ENCODE results near the gene NKAIN2. TPM values are rescaled to one million over a fixed set of nuclear protein-coding genes. Genes with fewer than 3 reads are reported as not detected.
A peak's percentile ranks its signal among the peaks of the same experiment; 100 is the strongest.
"Not testable (repeated sequence)": the region's sequence is repeated elsewhere in the genome, so short reads cannot be mapped to it uniquely, and the experiment has no call there.

NKAIN2 gene
- total RNA-seq, 1 experiment from 2014 or later = not detected

GRCh38 chr6:124560078-124560477 lies 756.4 kb downstream of the NKAIN2 start:
- DNase-seq (ENCODE audit: low read depth) = not testable (repeated sequence)

DNA sequence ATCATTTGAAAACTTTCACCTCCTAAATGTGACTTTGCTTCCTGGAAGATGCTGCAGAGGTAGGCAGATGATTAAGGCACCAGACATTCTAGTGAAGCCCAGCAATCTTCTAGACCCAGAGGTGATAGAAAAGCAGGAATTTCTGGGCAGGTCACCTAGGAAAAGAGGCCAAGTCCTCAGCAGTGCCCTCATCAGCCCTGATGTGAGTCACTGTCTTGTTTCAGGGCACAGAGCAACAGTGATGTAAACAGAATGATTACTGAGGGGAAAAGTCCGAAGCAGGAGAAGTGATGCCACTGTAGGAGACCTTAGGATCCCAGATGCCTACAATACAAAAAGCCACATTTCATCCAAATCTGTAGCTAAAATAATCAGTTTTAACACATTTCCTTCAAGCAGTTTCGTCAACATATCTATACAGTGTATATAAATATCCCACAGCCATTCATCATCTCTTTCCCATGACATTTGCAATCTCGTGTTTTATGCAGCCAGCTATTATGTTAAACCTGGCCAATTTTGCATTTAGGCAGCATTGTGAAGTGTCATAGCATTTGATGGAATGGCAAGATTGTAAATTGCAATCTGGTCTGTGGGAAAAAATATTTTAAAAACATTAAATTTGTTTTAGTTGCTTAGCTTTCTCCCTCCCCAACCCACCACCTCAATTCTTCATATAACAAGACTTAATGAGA lies 757.4 kb downstream of the NKAIN2 start:
- peak; percentile 1 for DNase-seq (ENCODE audit: low read depth)

DNA sequence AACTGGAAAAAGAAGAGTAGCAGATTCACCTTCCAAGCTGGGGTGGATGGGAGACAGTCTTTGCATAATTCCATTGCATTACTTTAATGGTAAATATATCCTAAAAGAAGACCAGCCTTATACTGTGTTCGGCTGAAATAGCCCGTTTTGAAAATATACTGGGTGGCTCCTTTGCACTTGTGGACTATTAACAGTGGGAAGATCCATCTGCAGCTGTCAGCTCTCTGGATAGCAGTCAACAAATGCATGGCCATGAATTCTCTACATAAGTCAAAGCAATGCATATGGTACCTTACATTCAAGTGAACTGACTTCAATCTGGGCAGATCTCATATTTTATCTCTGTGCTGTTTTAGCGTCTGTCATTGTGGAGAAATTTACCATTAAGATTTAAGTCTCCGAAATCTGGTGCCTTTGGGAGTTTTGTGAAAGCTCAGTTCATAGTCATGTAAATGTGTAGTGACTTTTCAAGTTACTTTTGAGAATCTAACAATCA lies 758.0 kb downstream of the NKAIN2 start:
- no peak for DNase-seq (ENCODE audit: low read depth)

GRCh38 chr6:124564125-124564524 lies 760.5 kb downstream of the NKAIN2 start:
- DNase-seq (ENCODE audit: low read depth) = not testable (repeated sequence)

DNA sequence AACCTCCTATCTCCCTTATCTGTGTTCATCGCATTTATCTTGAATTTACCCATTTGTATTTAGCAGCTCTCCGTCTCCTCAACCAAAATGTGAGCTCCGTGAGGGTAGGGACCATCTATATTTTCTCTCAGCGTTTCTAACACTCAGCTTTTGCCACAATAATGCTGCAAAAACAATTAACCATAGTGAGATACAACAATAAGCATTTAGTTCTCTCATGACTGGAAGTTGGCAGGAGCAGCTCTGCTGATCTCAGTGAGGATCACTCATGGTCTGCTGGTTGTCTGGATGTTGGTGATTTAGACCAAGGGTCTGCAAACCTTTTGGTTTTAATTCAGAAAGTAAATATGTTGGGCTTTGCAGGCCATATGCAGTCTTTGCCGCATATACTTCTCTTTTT lies 763.7 kb downstream of the NKAIN2 start:
- no peak for DNase-seq (ENCODE audit: low read depth)

DNA sequence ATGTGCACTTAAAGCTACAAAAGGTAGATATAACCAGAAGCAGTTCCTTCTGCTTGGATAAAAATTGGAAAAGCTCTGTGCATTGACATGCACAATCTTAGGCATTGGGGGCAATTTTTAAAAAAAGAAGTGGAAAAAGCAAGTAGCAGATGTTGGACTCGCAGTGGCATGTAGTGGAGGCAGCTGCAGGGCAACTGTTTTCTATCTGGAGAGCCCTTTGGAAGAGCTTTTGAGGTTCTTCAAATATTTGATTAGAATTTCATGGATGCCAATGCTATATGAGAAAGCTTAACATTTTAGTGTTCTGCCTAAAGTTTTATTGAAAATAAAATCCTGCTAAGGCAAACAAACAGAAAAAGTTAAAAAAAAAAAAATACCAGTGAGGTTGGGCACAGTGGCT lies 770.3 kb downstream of the NKAIN2 start:
- no peak for DNase-seq (ENCODE audit: low read depth)

GRCh38 chr6:124577734-124578281 lies 774.1 kb downstream of the NKAIN2 start:
- no peak for DNase-seq (ENCODE audit: low read depth)

- no peak for DNase-seq (ENCODE audit: low read depth)
Measured at GRCh38 chr6:124590001-124590400, 786.3 kb downstream of the NKAIN2 start.

GRCh38 chr6:124599656-124600055 lies 796.0 kb downstream of the NKAIN2 start:
- no peak for DNase-seq (ENCODE audit: low read depth)

GRCh38 chr6:124604719-124605118 lies 801.1 kb downstream of the NKAIN2 start:
- DNase-seq (ENCODE audit: low read depth) = no peak

GRCh38 chr6:124607119-124607627 lies 803.5 kb downstream of the NKAIN2 start:
- DNase-seq (ENCODE audit: low read depth) = no peak

GRCh38 chr6:124613031-124613430 lies 809.4 kb downstream of the NKAIN2 start:
- DNase-seq (ENCODE audit: low read depth) = no peak

- no peak for DNase-seq (ENCODE audit: low read depth)
Measured at GRCh38 chr6:124622351-124622750, 818.7 kb downstream of the NKAIN2 start.

GRCh38 chr6:124633655-124634054 lies 830.0 kb downstream of the NKAIN2 start:
- no peak for DNase-seq (ENCODE audit: low read depth)

- DNase-seq (ENCODE audit: low read depth) = no peak
Measured at GRCh38 chr6:124640432-124640831, 836.8 kb downstream of the NKAIN2 start.

GRCh38 chr6:124655866-124656265 lies 852.2 kb downstream of the NKAIN2 start:
- DNase-seq (ENCODE audit: low read depth) = no peak

DNA sequence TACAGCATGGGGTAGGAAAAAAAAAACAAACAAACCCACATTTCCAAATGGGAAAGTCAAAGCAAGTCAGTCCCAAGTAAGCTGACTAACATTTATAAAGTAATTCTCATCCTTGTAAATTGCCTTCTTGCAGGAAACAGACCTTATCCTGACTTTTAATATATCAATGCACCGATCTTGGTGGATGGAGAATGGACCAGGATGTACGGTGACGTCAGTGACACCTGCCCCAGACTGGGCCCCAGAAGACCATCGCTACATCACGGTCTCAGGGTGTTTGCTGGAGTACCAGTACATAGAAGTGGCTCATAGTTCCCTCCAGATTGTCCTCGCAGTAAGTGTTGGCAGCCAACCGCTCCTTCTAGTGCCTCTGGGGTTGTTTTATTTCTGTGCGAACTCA lies 854.4 kb downstream of the NKAIN2 start:
- DNase-seq (ENCODE audit: low read depth) = no peak

DNA sequence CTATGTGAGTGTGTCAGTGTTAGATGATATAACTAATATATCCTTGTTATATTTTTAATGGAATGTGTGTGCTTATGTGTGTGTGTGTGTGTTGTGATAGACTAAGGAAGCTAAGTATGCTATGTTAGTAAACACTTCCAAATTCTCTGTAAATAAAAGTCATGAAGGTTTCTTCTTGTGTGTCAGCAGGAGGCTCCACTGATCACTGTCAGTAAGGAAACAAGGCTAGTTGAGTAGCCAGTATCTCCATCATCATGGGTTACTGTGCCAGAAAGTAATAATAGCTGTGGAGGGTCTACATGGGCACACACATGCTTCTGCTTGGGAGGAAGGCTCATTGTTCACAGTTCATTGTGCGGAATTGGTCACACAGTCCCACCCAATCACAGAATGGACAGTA lies 855.8 kb downstream of the NKAIN2 start:
- DNase-seq (ENCODE audit: low read depth) = no peak

DNA sequence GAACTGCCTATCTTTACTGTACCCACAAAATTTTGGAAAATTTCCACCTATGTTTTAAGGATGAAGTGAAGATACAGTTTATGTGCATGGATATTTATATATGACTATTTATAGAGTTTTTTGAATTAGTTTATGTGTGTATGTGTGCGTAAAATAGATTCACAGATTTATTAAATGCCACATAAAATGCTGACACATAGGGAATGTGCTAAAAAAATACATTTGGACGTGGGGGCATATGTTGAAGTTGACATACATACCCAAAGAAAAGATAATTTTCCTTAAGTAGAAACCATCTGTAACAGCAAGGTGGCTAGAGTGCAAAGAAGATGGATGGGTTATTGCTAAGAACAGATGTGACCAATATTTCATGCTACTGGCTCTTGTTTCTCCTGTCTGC lies 856.5 kb downstream of the NKAIN2 start:
- no peak for DNase-seq (ENCODE audit: low read depth)

- DNase-seq (ENCODE audit: low read depth) = no peak
Measured at GRCh38 chr6:124661097-124661661, 857.5 kb downstream of the NKAIN2 start.

DNA sequence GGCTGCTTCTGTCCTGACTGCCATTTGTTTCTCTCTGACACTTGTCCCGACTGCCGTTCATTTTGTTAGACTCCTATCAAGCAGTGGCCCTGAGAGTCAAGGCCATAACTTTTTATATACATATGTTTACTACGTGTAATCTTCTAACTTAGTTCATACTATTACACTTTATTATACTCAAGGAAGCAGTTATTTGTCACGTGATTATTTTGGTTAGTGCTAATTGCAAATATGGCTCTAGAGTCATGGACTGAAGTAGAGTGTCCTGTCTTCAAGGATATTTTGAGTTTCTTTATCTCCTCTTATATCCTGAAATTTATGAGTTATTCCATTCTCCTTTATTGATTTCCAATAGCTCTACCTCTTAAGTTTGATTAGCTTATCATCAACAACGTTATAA lies 864.4 kb downstream of the NKAIN2 start:
- no peak for DNase-seq (ENCODE audit: low read depth)

DNA sequence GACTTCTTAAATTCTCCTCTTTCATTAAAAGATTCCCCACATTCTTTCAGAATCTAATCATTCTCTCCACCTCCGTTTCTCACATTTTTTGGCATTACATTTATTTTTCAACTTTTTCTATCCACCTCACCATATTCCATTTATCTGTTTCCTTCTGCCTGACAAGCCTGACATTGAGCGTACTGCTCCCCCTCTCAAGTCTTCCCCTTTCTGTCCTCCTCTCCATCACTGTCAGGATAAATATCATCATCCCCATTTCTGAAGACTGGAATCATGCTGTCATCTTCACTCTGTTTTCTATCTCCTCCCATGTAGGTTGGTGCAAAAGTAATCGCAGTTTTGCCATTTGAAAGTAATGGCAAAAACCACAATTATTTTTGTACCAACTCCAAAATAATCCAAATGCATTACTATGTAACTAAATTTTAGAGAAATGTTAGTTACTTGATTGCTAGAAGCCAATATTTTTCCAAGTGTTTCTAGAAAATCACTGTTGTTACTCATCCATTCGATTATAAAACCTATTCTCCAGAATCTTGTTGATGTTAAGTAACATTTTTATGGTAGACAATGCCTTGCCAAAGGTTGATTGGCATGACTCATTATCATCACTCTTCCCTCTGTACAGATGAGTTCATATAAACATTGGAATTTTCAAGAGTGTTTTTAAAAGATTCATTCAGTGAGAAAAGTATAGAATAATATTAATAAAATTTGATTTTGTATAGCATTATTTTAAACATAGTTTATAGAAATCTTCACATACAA lies 866.2 kb downstream of the NKAIN2 start:
- DNase-seq (ENCODE audit: low read depth) = no peak

Measured in HT1080 (cell line).